Medulla oblongata (tissue), 1 donor: ENCODE measurements around the gene NPAS2.
A peak's percentile ranks its signal among the peaks of the same experiment; 100 is the strongest.

Source experiments
- DNase-seq: peaks from one replicate; pipeline ENCODE4 v3.0.0-alpha.2; 2015; ENCODE audit errors: extremely low spot score

The NPAS2 gene

GRCh38 chr2:100940240-100940639 is 120.3 kb downstream of the NPAS2 start:
- no peak for DNase-seq

- DNase-seq = no peak
Observed at GRCh38 chr2:100940766-100941645, 121.1 kb downstream of the NPAS2 start.

- DNase-seq = no peak
Observed at GRCh38 chr2:100941646-100942240, 121.8 kb downstream of the NPAS2 start.

- DNase-seq = no peak
Observed at GRCh38 chr2:100944617-100945432, 124.9 kb downstream of the NPAS2 start.

GRCh38 chr2:100945433-100945740 is 125.4 kb downstream of the NPAS2 start:
- DNase-seq = no peak

- no peak for DNase-seq
Observed at GRCh38 chr2:100945930-100946607, 126.1 kb downstream of the NPAS2 start.

- DNase-seq = no peak
Observed at GRCh38 chr2:100948942-100949811, 129.2 kb downstream of the NPAS2 start.

- DNase-seq = no peak
Observed at GRCh38 chr2:100952512-100952911, 132.6 kb downstream of the NPAS2 start.

GRCh38 chr2:100953406-100954043 is 133.6 kb downstream of the NPAS2 start:
- no peak for DNase-seq

- DNase-seq = no peak
Observed at GRCh38 chr2:100954044-100954420, 134.1 kb downstream of the NPAS2 start.

GRCh38 chr2:100955226-100955625 is 135.3 kb downstream of the NPAS2 start:
- no peak for DNase-seq

- DNase-seq = no peak
Observed at GRCh38 chr2:100956081-100956480, 136.1 kb downstream of the NPAS2 start.

- peak; percentile 33 for DNase-seq
Observed at GRCh38 chr2:100957996-100958653, 138.2 kb downstream of the NPAS2 start.

GRCh38 chr2:100959225-100959880 is 139.4 kb downstream of the NPAS2 start:
- no peak for DNase-seq

- DNase-seq = no peak
Observed at GRCh38 chr2:100960688-100961087, 140.7 kb downstream of the NPAS2 start.

GRCh38 chr2:100962366-100963025 is 142.6 kb downstream of the NPAS2 start:
- no peak for DNase-seq

GRCh38 chr2:100963026-100963375 is 143.1 kb downstream of the NPAS2 start:
- no peak for DNase-seq

GRCh38 chr2:100964222-100964621 is 144.3 kb downstream of the NPAS2 start:
- no peak for DNase-seq

GRCh38 chr2:100964681-100965169 is 144.8 kb downstream of the NPAS2 start:
- no peak for DNase-seq
